GM15510 (cell line): Measurements from ENCODE around the gene CADM2.

Source experiments
- POLR2A ChIP-seq: IDR thresholded peaks from 3 replicates; pipeline ENCODE4 v1.6.1; 2011; ENCODE audit warnings: borderline replicate concordance; ENCODE audit not compliant: insufficient read length; ENCODE audit errors: extremely low read depth

CADM2 gene

DNA sequence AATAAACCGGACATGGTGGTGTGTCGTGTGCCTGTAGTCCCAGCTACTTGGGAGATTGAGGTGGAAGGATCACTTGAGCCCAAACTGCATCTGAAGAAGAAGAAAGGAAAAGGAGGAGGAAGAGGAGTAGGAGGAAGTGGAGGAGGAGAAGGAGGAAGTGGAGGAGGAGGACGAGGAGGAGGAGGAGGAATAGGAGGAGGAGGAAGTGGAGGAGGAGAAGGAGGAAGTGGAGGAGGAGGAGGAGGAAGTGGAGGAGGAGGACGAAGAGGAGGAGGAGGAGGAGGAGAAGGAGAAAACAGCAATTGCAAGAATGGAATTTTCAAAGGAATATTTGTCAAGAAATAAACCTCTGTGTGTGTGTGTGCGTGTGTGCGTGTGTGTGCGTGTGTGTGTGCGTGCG, 528.6 kb downstream of the CADM2 start:
- TF ChIP-seq POLR2A: no peak

GRCh38 chr3:85495602-85496001, 536.8 kb downstream of the CADM2 start:
- no peak for TF ChIP-seq POLR2A

GRCh38 chr3:85498177-85498576, 539.4 kb downstream of the CADM2 start:
- TF ChIP-seq POLR2A: no peak

GRCh38 chr3:85502148-85502875, 543.5 kb downstream of the CADM2 start:
- TF ChIP-seq POLR2A: no peak

DNA sequence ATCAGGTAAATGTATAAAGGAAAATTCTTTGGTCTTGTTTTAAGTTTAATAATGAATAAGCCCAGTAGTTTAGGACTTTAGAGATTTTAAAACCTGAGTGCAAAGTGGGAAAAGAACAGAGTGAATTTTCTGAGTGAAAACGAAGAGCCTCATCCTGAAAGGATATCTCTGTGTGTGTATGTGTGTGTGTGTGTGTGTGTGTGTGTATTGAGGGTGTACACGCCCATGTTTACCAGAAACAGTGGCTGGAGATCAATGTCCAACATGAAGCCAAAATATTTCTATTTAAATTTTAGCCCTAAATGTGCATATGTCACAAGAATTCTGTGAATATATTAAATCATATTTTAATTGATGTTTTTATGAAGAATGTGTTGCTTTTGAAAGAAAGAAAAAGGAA, 549.9 kb downstream of the CADM2 start:
- TF ChIP-seq POLR2A: no peak

GRCh38 chr3:85516146-85516545, 557.4 kb downstream of the CADM2 start:
- TF ChIP-seq POLR2A: no peak

GRCh38 chr3:85524104-85524503, 565.3 kb downstream of the CADM2 start:
- no peak for TF ChIP-seq POLR2A

- TF ChIP-seq POLR2A: no peak
Observed at GRCh38 chr3:85525264-85525663, 566.5 kb downstream of the CADM2 start.

DNA sequence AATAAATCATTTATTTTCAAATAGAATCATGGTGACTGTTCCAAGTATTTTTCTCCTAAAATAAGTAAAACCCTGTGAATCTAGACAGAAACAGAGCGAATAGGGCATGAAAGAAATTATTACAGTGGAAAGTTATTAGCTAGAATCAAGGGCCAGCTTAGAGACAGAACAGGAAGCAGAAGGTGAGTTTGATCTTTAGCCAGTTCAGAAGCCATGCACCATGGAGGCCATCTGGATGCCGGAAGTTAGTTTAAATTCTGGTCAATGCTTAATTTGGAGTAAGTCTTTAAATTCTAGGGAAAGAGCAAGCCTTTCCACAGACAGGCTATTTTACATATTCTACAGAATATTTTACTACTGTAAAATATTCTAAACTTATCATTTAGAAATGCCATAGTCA, 574.8 kb downstream of the CADM2 start:
- TF ChIP-seq POLR2A: no peak

DNA sequence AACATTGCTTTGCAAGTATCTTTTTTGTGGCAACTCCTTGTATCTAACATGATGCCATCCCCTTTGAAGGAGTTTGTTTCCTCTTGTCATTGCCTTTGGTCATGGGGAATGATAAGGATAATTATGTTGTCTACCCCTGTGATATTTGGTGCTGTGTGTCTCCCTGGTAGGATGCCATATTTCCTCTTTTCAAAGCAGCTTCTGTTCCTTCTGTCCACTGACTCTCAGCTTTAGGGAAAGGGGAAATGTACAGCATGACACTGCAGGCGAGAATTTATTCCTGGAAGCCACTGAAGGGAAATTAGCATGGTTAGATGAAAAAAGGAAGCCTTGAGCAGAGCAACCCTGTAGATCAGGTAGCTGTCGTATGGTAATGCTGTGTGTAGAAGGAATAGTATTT, 576.7 kb downstream of the CADM2 start:
- TF ChIP-seq POLR2A: no peak

DNA sequence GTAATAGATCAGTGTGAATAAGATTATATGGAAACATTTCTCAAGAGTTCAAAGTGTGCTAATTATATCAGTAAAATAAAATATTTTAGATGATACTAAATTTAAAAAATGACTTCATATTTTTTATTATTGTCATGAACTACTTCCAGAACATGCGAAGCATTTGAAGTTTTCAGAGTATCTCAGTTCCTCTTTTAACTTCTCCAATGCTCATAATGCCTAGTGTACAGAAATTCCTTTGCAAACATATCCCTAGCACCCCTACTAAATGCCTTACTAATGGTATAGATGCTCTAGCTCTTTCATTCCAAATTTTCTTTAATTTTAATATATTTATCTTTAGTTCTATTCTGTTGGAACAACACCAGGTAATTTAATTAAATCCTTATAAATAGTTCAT, 580.4 kb downstream of the CADM2 start:
- no peak for TF ChIP-seq POLR2A

GRCh38 chr3:85554153-85554552, 595.4 kb downstream of the CADM2 start:
- no peak for TF ChIP-seq POLR2A

GRCh38 chr3:85560088-85560785, 601.4 kb downstream of the CADM2 start:
- TF ChIP-seq POLR2A: no peak

- TF ChIP-seq POLR2A: no peak
Observed at GRCh38 chr3:85567071-85567676, 608.4 kb downstream of the CADM2 start.

DNA sequence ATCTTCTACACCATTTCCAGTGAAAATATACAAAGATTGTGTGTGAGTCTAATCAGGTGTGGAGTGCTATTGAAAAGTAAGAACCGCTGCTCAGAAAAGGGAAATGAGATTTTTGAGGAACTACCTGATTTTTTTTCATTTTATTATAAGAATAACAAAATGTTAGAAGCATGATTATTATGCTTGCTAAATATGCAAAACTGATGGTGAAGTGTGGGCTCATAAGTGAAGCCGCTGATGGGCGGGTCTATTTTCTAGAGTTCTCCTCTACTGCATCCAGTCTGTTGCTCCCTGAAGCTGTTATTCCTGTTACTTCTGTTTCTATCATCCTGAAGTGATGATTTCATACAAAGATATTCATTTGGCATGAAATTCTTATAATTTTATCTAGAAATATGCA, 612.0 kb downstream of the CADM2 start:
- no peak for TF ChIP-seq POLR2A

- no peak for TF ChIP-seq POLR2A
Observed at GRCh38 chr3:85571835-85572234, 613.0 kb downstream of the CADM2 start.

- no peak for TF ChIP-seq POLR2A
Observed at GRCh38 chr3:85572426-85572825, 613.6 kb downstream of the CADM2 start.

DNA sequence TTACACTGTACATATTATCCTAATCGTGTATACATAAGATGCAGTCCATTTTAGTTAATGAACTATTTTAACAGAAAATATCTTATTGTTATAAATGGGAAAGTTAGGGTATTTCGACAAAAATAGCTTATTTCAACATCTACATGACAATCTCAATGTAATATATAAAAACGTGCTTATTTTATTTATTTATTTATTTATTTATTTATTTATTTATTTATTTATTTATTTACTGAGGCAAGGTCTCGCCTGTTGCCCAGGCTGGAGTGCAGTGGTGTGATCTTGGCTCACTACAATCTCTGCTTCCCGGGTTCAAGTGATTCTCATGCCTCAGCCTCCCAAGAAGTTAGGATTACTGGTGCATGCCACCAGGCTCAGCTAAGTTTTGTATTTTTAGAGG, 614.2 kb downstream of the CADM2 start:
- TF ChIP-seq POLR2A: no peak
